ENCODE measurements around the gene BARX2.
"Not testable (repeated sequence)": the region's sequence is repeated elsewhere in the genome, so short reads cannot be mapped to it uniquely, and the experiment has no call there.

The BARX2 gene
- 0 to 0.15 (median 0.05) reads per million in 18 experiments for total RNA-seq

- DNase-seq, result peak in 1 of 2 donors; percentile 15
Measured at GRCh38 chr11:129375751-129376657, at the start of gene BARX2. BARX2 (plus strand) TSS chr11:129375848; CDS start chr11:129376036, 188 bp downstream.

GRCh38 chr11:129326921-129327320, 48.7 kb upstream of the BARX2 start:
- DNase-seq, result no peak

- DNase-seq, result peak; percentile 74 to 81
Measured at GRCh38 chr11:129327708-129328107, 47.9 kb upstream of the BARX2 start.

GRCh38 chr11:129328756-129329155, 46.9 kb upstream of the BARX2 start:
- DNase-seq, result no peak

- no peak for DNase-seq
Measured at GRCh38 chr11:129331217-129331616, 44.4 kb upstream of the BARX2 start.

- DNase-seq, result peak; percentile 74 to 77
Measured at GRCh38 chr11:129331871-129332274, 43.8 kb upstream of the BARX2 start.

GRCh38 chr11:129333873-129334272, 41.8 kb upstream of the BARX2 start:
- DNase-seq, result no peak

- not testable (repeated sequence) for DNase-seq
Measured at GRCh38 chr11:129344301-129344940, 31.2 kb upstream of the BARX2 start.

- no peak for DNase-seq
Measured at GRCh38 chr11:129346916-129347315, 28.7 kb upstream of the BARX2 start.

GRCh38 chr11:129348813-129349212, 26.8 kb upstream of the BARX2 start:
- DNase-seq, result no peak

- DNase-seq, result no peak
Measured at GRCh38 chr11:129352676-129353075, 23.0 kb upstream of the BARX2 start.

GRCh38 chr11:129354691-129355090, 21.0 kb upstream of the BARX2 start:
- no peak for DNase-seq

GRCh38 chr11:129359748-129360147, 15.9 kb upstream of the BARX2 start:
- no peak for DNase-seq

GRCh38 chr11:129364143-129364654, 11.4 kb upstream of the BARX2 start:
- peak; percentile 76 to 85 for DNase-seq

GRCh38 chr11:129365816-129366215, 9.8 kb upstream of the BARX2 start:
- no peak for DNase-seq

GRCh38 chr11:129366737-129367597, 8.7 kb upstream of the BARX2 start:
- DNase-seq, result no peak

GRCh38 chr11:129368889-129369672, 6.6 kb upstream of the BARX2 start:
- no peak for DNase-seq

GRCh38 chr11:129370715-129371114, 4.9 kb upstream of the BARX2 start:
- no peak for DNase-seq

GRCh38 chr11:129372609-129373488, 2.8 kb upstream of the BARX2 start:
- DNase-seq, result no peak

GRCh38 chr11:129373489-129373953, 2.1 kb upstream of the BARX2 start:
- DNase-seq, result no peak
